H9 (cell line): ENCODE measurements around the gene GALNT9. TPM values are rescaled to one million over a fixed set of nuclear protein-coding genes. Genes with fewer than 3 reads are reported as not detected.

Experiments
- DNase-seq: peaks from one replicate; pipeline ENCODE4 v3.0.0-alpha.2; 2017
- H2AFZ ChIP-seq: one replicate; pipeline ENCODE4 v1.6.1; 2013; ENCODE audit warnings: mild to moderate bottlenecking, low read length, control low read depth, moderate library complexity
- H2AK5ac ChIP-seq: 2 replicates; pipeline ENCODE4 v1.6.1; 2013; ENCODE audit warnings: low read length, control low read depth, mixed read lengths; ENCODE audit not compliant: insufficient read length
- H2BK120ac ChIP-seq: one replicate; pipeline ENCODE4 v1.6.1; 2013; ENCODE audit warnings: low read depth, mild to moderate bottlenecking, low read length, control low read depth, inconsistent platforms; ENCODE audit not compliant: poor library complexity, severe bottlenecking
- H2BK12ac ChIP-seq: 2 replicates; pipeline ENCODE4 v1.6.1; 2013; ENCODE audit warnings: low read length, control low read depth, mixed read lengths, low read depth; ENCODE audit not compliant: insufficient read length
- H2BK15ac ChIP-seq: 2 replicates; pipeline ENCODE4 v1.6.1; 2013; ENCODE audit warnings: low read depth, low read length, control low read depth
- H2BK20ac ChIP-seq: one replicate; pipeline ENCODE4 v1.6.1; 2013; ENCODE audit warnings: low read depth, mild to moderate bottlenecking, low read length, control low read depth, inconsistent platforms; ENCODE audit not compliant: poor library complexity, severe bottlenecking
- H2BK5ac ChIP-seq: 2 replicates; pipeline ENCODE4 v1.6.1; 2013; ENCODE audit warnings: low read length, control low read depth, mixed read lengths; ENCODE audit not compliant: insufficient read length
- H3K14ac ChIP-seq: 2 replicates; pipeline ENCODE4 v1.6.1; 2013; ENCODE audit warnings: low read length, control low read depth; ENCODE audit not compliant: insufficient read depth
- H3K18ac ChIP-seq: 2 replicates; pipeline ENCODE4 v1.6.1; 2013; ENCODE audit warnings: low read depth, mild to moderate bottlenecking, mixed read lengths, low read length, control low read depth; ENCODE audit not compliant: insufficient read length
- H3K23ac ChIP-seq: 2 replicates; pipeline ENCODE4 v1.6.1; 2013; ENCODE audit warnings: low read length, control low read depth, mixed read lengths, low read depth; ENCODE audit not compliant: insufficient read length
- H3K23me2 ChIP-seq: 2 replicates; pipeline ENCODE4 v1.6.1; 2013; ENCODE audit warnings: low read depth, mild to moderate bottlenecking, mixed read lengths, low read length, control low read depth; ENCODE audit not compliant: insufficient read length, poor library complexity, severe bottlenecking
- H3K27ac ChIP-seq: 2 replicates; pipeline ENCODE4 v1.5.1; 2013; ENCODE audit warnings: low read length, control low read depth, mixed read lengths, low read depth; ENCODE audit not compliant: insufficient read length
- H3K27me3 ChIP-seq: 2 replicates; pipeline ENCODE4 v1.6.1; 2013; ENCODE audit warnings: low read length, control low read depth, inconsistent platforms; ENCODE audit not compliant: insufficient read depth
- H3K4ac ChIP-seq: 2 replicates; pipeline ENCODE4 v1.6.1; 2013; ENCODE audit warnings: low read depth, mild to moderate bottlenecking, control low read depth, inconsistent platforms, low read length, moderate library complexity
- H3K4me1 ChIP-seq: 2 replicates; pipeline ENCODE4 v1.6.1; 2013; ENCODE audit warnings: low read length, control low read depth, inconsistent platforms; ENCODE audit not compliant: insufficient read depth
- H3K4me2 ChIP-seq: 2 replicates; pipeline ENCODE4 v1.6.1; 2013; ENCODE audit warnings: low read length, control low read depth, mixed read lengths; ENCODE audit not compliant: insufficient read length, insufficient read depth
- H3K56ac ChIP-seq: 2 replicates; pipeline ENCODE4 v1.6.1; 2013; ENCODE audit warnings: low read depth, mild to moderate bottlenecking, mixed read lengths, low read length, control low read depth; ENCODE audit not compliant: insufficient read length
- H3K79me1 ChIP-seq: 2 replicates; pipeline ENCODE4 v1.6.1; 2013; ENCODE audit warnings: low read depth, mild to moderate bottlenecking, moderate library complexity, low read length, control low read depth, inconsistent platforms; ENCODE audit not compliant: insufficient read depth, poor library complexity, severe bottlenecking
- H3K79me2 ChIP-seq: 2 replicates; pipeline ENCODE4 v1.6.1; 2013; ENCODE audit warnings: low read length, control low read depth, inconsistent platforms; ENCODE audit not compliant: insufficient read depth
- H3K9ac ChIP-seq: 2 replicates; pipeline ENCODE4 v1.6.1; 2013; ENCODE audit warnings: low read length, control low read depth, mixed read lengths; ENCODE audit not compliant: insufficient read length; ENCODE audit errors: extremely low read depth
- H3K9me3 ChIP-seq: one replicate; pipeline ENCODE4 v1.6.1; 2013; ENCODE audit warnings: low read depth, low read length, inconsistent platforms; ENCODE audit not compliant: control insufficient read depth
- H3T11ph ChIP-seq: one replicate; pipeline ENCODE4 v1.6.1; 2013; ENCODE audit warnings: mild to moderate bottlenecking, low read length, control low read depth, inconsistent platforms
- H4K20me1 ChIP-seq: one replicate; pipeline ENCODE4 v1.6.1; 2013; ENCODE audit not compliant: control insufficient read depth, insufficient read length, insufficient read depth
- H4K5ac ChIP-seq: 2 replicates; pipeline ENCODE4 v1.6.1; 2013; ENCODE audit warnings: low read depth, mild to moderate bottlenecking, mixed read lengths, low read length, control low read depth; ENCODE audit not compliant: insufficient read length
- H4K8ac ChIP-seq: replicated peaks from 2 replicates; pipeline ENCODE4 v1.6.1; 2013; ENCODE audit warnings: low read length, control low read depth, mixed read lengths, low read depth; ENCODE audit not compliant: insufficient read length
- H4K91ac ChIP-seq: 2 replicates; pipeline ENCODE4 v1.6.1; 2013; ENCODE audit warnings: low read depth, mild to moderate bottlenecking, moderate library complexity, mixed read lengths, low read length, control low read depth; ENCODE audit not compliant: insufficient read length
- H3K27ac Mint-ChIP-seq, 3 experiments: 2 replicates in 2 of 3; 3 replicates in 1 of 3; pipeline ENCODE4 v1.8.0; 2020 to 2021; ENCODE audit warnings: mixed read lengths in 3 of 3, mild to moderate bottlenecking in 1 of 3, moderate library complexity in 1 of 3
- H3K27me3 Mint-ChIP-seq: 2 replicates; pipeline ENCODE4 v1.8.0; 2021; ENCODE audit warnings: low read depth, mild to moderate bottlenecking, moderate library complexity, mixed read lengths
- H3K36me3 Mint-ChIP-seq, 3 experiments: 2 replicates in 2 of 3; 3 replicates in 1 of 3; pipeline ENCODE4 v1.8.0; 2020 to 2021; ENCODE audit warnings: low read depth in 3 of 3, mixed read lengths in 3 of 3; ENCODE audit not compliant: insufficient read depth in 1 of 3
- H3K4me1 Mint-ChIP-seq, 2 experiments: 2 replicates each; pipeline ENCODE4 v1.8.0; 2020; ENCODE audit warnings: mixed read lengths in 2 of 2
- H3K4me3 Mint-ChIP-seq, 2 experiments: 2 replicates in 1 of 2; 3 replicates in 1 of 2; pipeline ENCODE4 v1.8.0; 2020 to 2021; ENCODE audit warnings: mild to moderate bottlenecking in 2 of 2, mixed read lengths in 2 of 2, moderate library complexity in 1 of 2
- H3K9me3 Mint-ChIP-seq, 2 experiments: 2 replicates in 1 of 2; 3 replicates in 1 of 2; pipeline ENCODE4 v1.8.0; 2020; ENCODE audit warnings: mild to moderate bottlenecking in 2 of 2, mixed read lengths in 2 of 2, moderate library complexity in 1 of 2
- WGBS: extraction: QIAGEN DNeasy Blood & Tissue Kit; methylation state at CpG from one replicate; pipeline ENCODE4 v1.1.7; 2013; ENCODE audit warnings: missing lambda C conversion rate, low lambda C conversion rate, mixed read lengths; ENCODE audit not compliant: insufficient read length; ENCODE audit errors: extremely low coverage; 5-methylcytosine and 5-hydroxymethylcytosine counted together
- total RNA-seq: library from RNA; stranded (reverse); gene quantifications from 2 replicates; pipeline ENCODE4 v1.2.1, GENCODE V29; 2021
- TF ChIP-seq, protein P1 (sequence below): fragments of 200-600 bp; sonication (generic); conservative IDR thresholded peaks from 3 replicates; pipeline ENCODE4 v1.8.0; 2021; ENCODE audit warnings: antibody characterized with exemption, mild to moderate bottlenecking

Gene GALNT9
- total RNA-seq, 1 experiment from 2014 or later, result 0.35 TPM

DNA sequence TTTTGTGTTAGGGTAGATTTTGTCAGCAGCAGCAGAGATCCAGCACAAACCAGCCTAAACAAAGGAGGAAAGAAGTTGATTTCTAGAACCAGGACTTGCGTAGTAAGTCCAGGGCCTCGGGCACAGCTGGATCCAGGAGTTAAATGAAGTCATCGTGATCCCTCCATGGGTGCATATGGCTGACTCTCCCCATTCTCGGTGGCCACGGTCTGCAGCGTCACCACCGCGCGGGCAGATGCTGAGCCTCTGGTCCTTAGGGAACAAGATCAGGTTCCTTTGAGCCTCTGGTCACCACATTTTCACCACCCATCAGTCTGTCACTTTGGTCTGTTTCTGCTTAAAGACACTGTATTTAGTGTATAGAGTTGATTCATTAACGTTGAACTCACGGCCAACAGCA, 14.8 kb upstream of the GALNT9 start:
- H3K56ac ChIP-seq, result no peak overlapping the region
- H3K23ac ChIP-seq, result no peak overlapping the region
- TF ChIP-seq, protein P1, sequence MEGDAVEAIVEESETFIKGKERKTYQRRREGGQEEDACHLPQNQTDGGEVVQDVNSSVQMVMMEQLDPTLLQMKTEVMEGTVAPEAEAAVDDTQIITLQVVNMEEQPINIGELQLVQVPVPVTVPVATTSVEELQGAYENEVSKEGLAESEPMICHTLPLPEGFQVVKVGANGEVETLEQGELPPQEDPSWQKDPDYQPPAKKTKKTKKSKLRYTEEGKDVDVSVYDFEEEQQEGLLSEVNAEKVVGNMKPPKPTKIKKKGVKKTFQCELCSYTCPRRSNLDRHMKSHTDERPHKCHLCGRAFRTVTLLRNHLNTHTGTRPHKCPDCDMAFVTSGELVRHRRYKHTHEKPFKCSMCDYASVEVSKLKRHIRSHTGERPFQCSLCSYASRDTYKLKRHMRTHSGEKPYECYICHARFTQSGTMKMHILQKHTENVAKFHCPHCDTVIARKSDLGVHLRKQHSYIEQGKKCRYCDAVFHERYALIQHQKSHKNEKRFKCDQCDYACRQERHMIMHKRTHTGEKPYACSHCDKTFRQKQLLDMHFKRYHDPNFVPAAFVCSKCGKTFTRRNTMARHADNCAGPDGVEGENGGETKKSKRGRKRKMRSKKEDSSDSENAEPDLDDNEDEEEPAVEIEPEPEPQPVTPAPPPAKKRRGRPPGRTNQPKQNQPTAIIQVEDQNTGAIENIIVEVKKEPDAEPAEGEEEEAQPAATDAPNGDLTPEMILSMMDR, result no peak
- Mint-ChIP-seq H3K4me1 (peaks cover 3 to 19% of the 10 kb centered on the region in 2 experiments), H3K36me3 (no peaks in the 10 kb centered on the region), H3K27me3 (peaks cover 72% of the 10 kb centered on the region), H3K9me3 (peaks cover 0 to 4% of the 10 kb centered on the region in 2 experiments; a peak in 1 of 5 replicates), H3K27ac (peak overlapping the region in 1 of 3 experiments; percentile 71; a peak in 2 of 7 replicates), H3K4me3 (no peak overlapping the region)
- no peak overlapping the region for H2AFZ ChIP-seq
- H3K27ac ChIP-seq, result no peak overlapping the region
- WGBS, result no CpG with 5 or more reads among the region's 11 CpGs
- no peak overlapping the region for H2BK12ac ChIP-seq
- H3K4me2 ChIP-seq, result no peak overlapping the region
- H3K9ac ChIP-seq, result no peak overlapping the region
- H3K27me3 ChIP-seq, result peaks cover 1% of the 10 kb centered on the region; the same call in 1 of the 2 replicates
- H3K4ac ChIP-seq, result no peak overlapping the region
- no peak overlapping the region for H2BK20ac ChIP-seq
- H4K20me1 ChIP-seq, result no peaks in the 10 kb centered on the region
- H3K4me1 ChIP-seq, result no peaks in the 10 kb centered on the region
- no peak for DNase-seq
- no peak overlapping the region for H2BK120ac ChIP-seq
- H3K18ac ChIP-seq, result no peak overlapping the region
- no peaks in the 10 kb centered on the region for H3K9me3 ChIP-seq
- H4K5ac ChIP-seq, result no peak overlapping the region
- H2BK15ac ChIP-seq, result no peak overlapping the region
- no peaks in the 10 kb centered on the region for H3K79me1 ChIP-seq
- H3K23me2 ChIP-seq, result no peaks in the 10 kb centered on the region
- H4K8ac ChIP-seq, result no peak overlapping the region
- no peaks in the 10 kb centered on the region for H3K79me2 ChIP-seq
- no peak overlapping the region for H3T11ph ChIP-seq
- H3K14ac ChIP-seq, result no peak overlapping the region
- no peak overlapping the region for H2AK5ac ChIP-seq
- no peak overlapping the region for H4K91ac ChIP-seq
- no peak overlapping the region for H2BK5ac ChIP-seq
